ENCODE data around the gene CACNA1E.
"Not testable (repeated sequence)": the region's sequence is repeated elsewhere in the genome, so short reads cannot be mapped to it uniquely, and the experiment has no call there.

Gene CACNA1E

GRCh38 chr1:181821701-181822100, 338.4 kb downstream of the CACNA1E start:
- Histone ChIP-seq H3K23ac (ENCODE audit: low read length) (no peak overlapping the region), H3K18ac (ENCODE audit: low read length) (no peak overlapping the region), H3K56ac (ENCODE audit: low read length) (no peak overlapping the region), H4K8ac (ENCODE audit: low read depth, low read length) (no peak overlapping the region), H3K4me2 (ENCODE audit: low read length) (no peak overlapping the region), H3K79me1 (ENCODE audit: low read length) (no peaks in the 10 kb centered on the region), H3K4me3 (ENCODE audit: low read length) (no peak overlapping the region), H2BK5ac (ENCODE audit: low read length) (no peak overlapping the region), H2AK5ac (ENCODE audit: low read length) (no peak overlapping the region), H2BK120ac (ENCODE audit: low read depth, low read length) (no peak overlapping the region), H3K79me2 (ENCODE audit: control insufficient read depth, insufficient read depth, low read length) (no peaks in the 10 kb centered on the region), H3K4me1 (ENCODE audit: control insufficient read depth, low read depth, low read length) (no peaks in the 10 kb centered on the region), H3K36me3 (ENCODE audit: control insufficient read depth, insufficient read depth, low read length) (no peaks in the 10 kb centered on the region), H3K27me3 (ENCODE audit: insufficient read depth, low read length, poor library complexity) (no peaks in the 10 kb centered on the region), H2BK15ac (replicated peaks; ENCODE audit: low read depth) (no peak overlapping the region), H4K5ac (ENCODE audit: low read length) (no peak overlapping the region), H3K9ac (ENCODE audit: low read length) (no peak overlapping the region), H3K4ac (ENCODE audit: low read depth, low read length) (no peak overlapping the region), H3K27ac (ENCODE audit: low read depth, low read length) (no peak overlapping the region)
- no peak for DNase-seq

- H3K4ac ChIP-seq (ENCODE audit: low read depth, low read length); H2AK5ac ChIP-seq (ENCODE audit: low read length); DNase-seq; H4K8ac ChIP-seq (ENCODE audit: low read depth, low read length); H2BK120ac ChIP-seq (ENCODE audit: low read depth, low read length); H3K36me3 ChIP-seq (ENCODE audit: control insufficient read depth, insufficient read depth, low read length); H3K18ac ChIP-seq (ENCODE audit: low read length); H3K27me3 ChIP-seq (ENCODE audit: insufficient read depth, low read length, poor library complexity); H3K23ac ChIP-seq (ENCODE audit: low read length); H3K4me1 ChIP-seq (ENCODE audit: control insufficient read depth, low read depth, low read length); H4K5ac ChIP-seq (ENCODE audit: low read length); H3K4me3 ChIP-seq (ENCODE audit: low read length); H2BK5ac ChIP-seq (ENCODE audit: low read length); H3K79me1 ChIP-seq (ENCODE audit: low read length); H3K27ac ChIP-seq (ENCODE audit: low read depth, low read length); H3K56ac ChIP-seq (ENCODE audit: low read length); H3K4me2 ChIP-seq (ENCODE audit: low read length); H2BK15ac ChIP-seq (replicated peaks; ENCODE audit: low read depth); H3K9ac ChIP-seq (ENCODE audit: low read length); H3K79me2 ChIP-seq (ENCODE audit: control insufficient read depth, insufficient read depth, low read length): not testable (repeated sequence)
- no CpG with 5 or more reads among the region's 28 CpGs for WGBS (ENCODE audit: extremely low coverage, insufficient coverage, low lambda C conversion rate)
Measured at GRCh38 chr1:181832173-181832880, 349.0 kb downstream of the CACNA1E start.

DNA sequence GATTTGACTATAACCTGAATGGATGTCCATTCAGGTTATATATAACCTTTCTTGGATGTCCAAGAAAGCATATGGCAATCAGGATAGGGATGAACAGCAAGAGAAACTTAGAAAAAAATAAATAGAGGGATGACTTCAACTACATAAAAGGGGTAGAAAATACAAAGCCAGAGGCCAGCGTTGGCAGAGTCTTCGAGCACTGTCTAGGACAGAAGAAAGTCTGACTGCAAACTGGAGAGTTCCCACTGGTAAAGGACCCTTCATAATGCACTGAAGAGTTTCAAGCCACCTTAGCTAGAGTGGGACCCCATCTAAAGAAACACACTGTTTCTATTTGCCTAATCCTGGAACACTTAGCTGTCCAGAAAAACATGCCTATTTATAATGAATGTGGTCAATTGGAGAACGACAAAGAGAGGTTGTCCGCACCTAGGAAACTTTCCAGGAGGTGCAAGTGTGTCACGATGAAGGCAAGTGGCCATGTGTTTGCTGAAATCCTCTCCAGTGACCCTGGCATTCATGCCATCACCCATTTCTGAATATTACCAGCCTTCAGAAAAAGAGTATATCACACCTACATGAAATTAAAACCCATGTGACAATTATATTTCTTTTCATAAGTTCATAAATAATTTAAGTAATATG, 362.8 kb downstream of the CACNA1E start:
- no peak for DNase-seq
- no peak overlapping the region for H3K56ac ChIP-seq (ENCODE audit: low read length)
- no peaks in the 10 kb centered on the region for H3K79me2 ChIP-seq (ENCODE audit: control insufficient read depth, insufficient read depth, low read length)
- no peak overlapping the region for H3K9ac ChIP-seq (ENCODE audit: low read length)
- no peak overlapping the region for H3K18ac ChIP-seq (ENCODE audit: low read length)
- no peaks in the 10 kb centered on the region for H3K36me3 ChIP-seq (ENCODE audit: control insufficient read depth, insufficient read depth, low read length)
- no peak overlapping the region for H2AK5ac ChIP-seq (ENCODE audit: low read length)
- H3K23ac ChIP-seq (ENCODE audit: low read length) = no peak overlapping the region
- H3K79me1 ChIP-seq (ENCODE audit: low read length) = no peaks in the 10 kb centered on the region
- H3K4me3 ChIP-seq (ENCODE audit: low read length) = no peak overlapping the region
- no peaks in the 10 kb centered on the region for H3K27me3 ChIP-seq (ENCODE audit: insufficient read depth, low read length, poor library complexity)
- no peak overlapping the region for H2BK15ac ChIP-seq (replicated peaks; ENCODE audit: low read depth)
- no peak overlapping the region for H3K27ac ChIP-seq (ENCODE audit: low read depth, low read length)
- no peak overlapping the region for H4K8ac ChIP-seq (ENCODE audit: low read depth, low read length)
- no peak overlapping the region for H3K4ac ChIP-seq (ENCODE audit: low read depth, low read length)
- no peak overlapping the region for H3K4me2 ChIP-seq (ENCODE audit: low read length)
- H4K5ac ChIP-seq (ENCODE audit: low read length) = no peak overlapping the region
- H2BK5ac ChIP-seq (ENCODE audit: low read length) = no peak overlapping the region
- no CpG with 5 or more reads among the region's 5 CpGs for WGBS (ENCODE audit: extremely low coverage, insufficient coverage, low lambda C conversion rate)
- no peaks in the 10 kb centered on the region for H3K4me1 ChIP-seq (ENCODE audit: control insufficient read depth, low read depth, low read length)
- no peak overlapping the region for H2BK120ac ChIP-seq (ENCODE audit: low read depth, low read length)

- H2BK5ac ChIP-seq (ENCODE audit: low read length) = no peak overlapping the region
- H3K79me1 ChIP-seq (ENCODE audit: low read length) = no peaks in the 10 kb centered on the region
- H3K4me2 ChIP-seq (ENCODE audit: low read length) = no peak overlapping the region
- H3K9ac ChIP-seq (ENCODE audit: low read length) = no peak overlapping the region
- H4K8ac ChIP-seq (ENCODE audit: low read depth, low read length) = no peak overlapping the region
- H3K4me1 ChIP-seq (ENCODE audit: control insufficient read depth, low read depth, low read length) = no peaks in the 10 kb centered on the region
- H3K4ac ChIP-seq (ENCODE audit: low read depth, low read length) = no peak overlapping the region
- H3K27me3 ChIP-seq (ENCODE audit: insufficient read depth, low read length, poor library complexity) = no peaks in the 10 kb centered on the region
- H3K18ac ChIP-seq (ENCODE audit: low read length) = no peak overlapping the region
- H2BK120ac ChIP-seq (ENCODE audit: low read depth, low read length) = no peak overlapping the region
- no peak for DNase-seq
- H3K79me2 ChIP-seq (ENCODE audit: control insufficient read depth, insufficient read depth, low read length) = no peaks in the 10 kb centered on the region
- no peak overlapping the region for H3K23ac ChIP-seq (ENCODE audit: low read length)
- no peaks in the 10 kb centered on the region for H3K36me3 ChIP-seq (ENCODE audit: control insufficient read depth, insufficient read depth, low read length)
- no peak overlapping the region for H3K56ac ChIP-seq (ENCODE audit: low read length)
- H2BK15ac ChIP-seq (replicated peaks; ENCODE audit: low read depth) = no peak overlapping the region
- H2AK5ac ChIP-seq (ENCODE audit: low read length) = no peak overlapping the region
- H3K27ac ChIP-seq (ENCODE audit: low read depth, low read length) = no peak overlapping the region
- H3K4me3 ChIP-seq (ENCODE audit: low read length) = no peak overlapping the region
- no peak overlapping the region for H4K5ac ChIP-seq (ENCODE audit: low read length)
Measured at GRCh38 chr1:181846681-181847080, 363.4 kb downstream of the CACNA1E start.

DNA sequence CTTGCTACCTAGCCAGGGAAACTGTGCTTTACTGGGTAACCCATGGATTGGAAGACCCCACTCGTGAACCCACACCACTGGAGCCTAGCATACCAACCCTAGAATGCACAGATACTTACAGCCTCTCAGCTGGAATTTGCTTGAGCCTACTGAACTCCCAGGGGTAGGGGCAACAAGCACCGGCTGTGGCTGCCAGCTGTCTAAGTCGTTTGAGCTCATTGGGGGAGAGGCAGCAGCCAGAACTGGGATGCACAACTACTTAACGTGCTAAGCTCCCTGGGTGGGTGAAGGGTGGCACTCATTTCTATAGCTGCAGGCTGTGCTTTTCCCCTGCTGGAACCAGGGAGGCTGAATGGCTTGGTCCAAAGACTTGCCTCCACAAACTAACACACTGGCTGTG, 365.8 kb downstream of the CACNA1E start:
- Histone ChIP-seq H3K56ac (ENCODE audit: low read length) (no peak overlapping the region), H4K5ac (ENCODE audit: low read length) (no peak overlapping the region), H3K18ac (ENCODE audit: low read length) (no peak overlapping the region), H2BK120ac (ENCODE audit: low read depth, low read length) (no peak overlapping the region), H3K79me2 (ENCODE audit: control insufficient read depth, insufficient read depth, low read length) (no peaks in the 10 kb centered on the region), H3K36me3 (ENCODE audit: control insufficient read depth, insufficient read depth, low read length) (no peaks in the 10 kb centered on the region), H3K27ac (ENCODE audit: low read depth, low read length) (no peak overlapping the region), H3K4me2 (ENCODE audit: low read length) (no peak overlapping the region), H3K4me1 (ENCODE audit: control insufficient read depth, low read depth, low read length) (no peaks in the 10 kb centered on the region), H2BK5ac (ENCODE audit: low read length) (no peak overlapping the region), H3K4me3 (ENCODE audit: low read length) (no peak overlapping the region), H3K4ac (ENCODE audit: low read depth, low read length) (no peak overlapping the region), H3K79me1 (ENCODE audit: low read length) (no peaks in the 10 kb centered on the region), H4K8ac (ENCODE audit: low read depth, low read length) (no peak overlapping the region), H3K9ac (ENCODE audit: low read length) (no peak overlapping the region), H2BK15ac (replicated peaks; ENCODE audit: low read depth) (no peak overlapping the region), H3K23ac (ENCODE audit: low read length) (no peak overlapping the region), H2AK5ac (ENCODE audit: low read length) (no peak overlapping the region), H3K27me3 (ENCODE audit: insufficient read depth, low read length, poor library complexity) (no peaks in the 10 kb centered on the region)
- WGBS (ENCODE audit: extremely low coverage, insufficient coverage, low lambda C conversion rate) = no CpG with 5 or more reads among the region's 4 CpGs
- no peak for DNase-seq

DNA sequence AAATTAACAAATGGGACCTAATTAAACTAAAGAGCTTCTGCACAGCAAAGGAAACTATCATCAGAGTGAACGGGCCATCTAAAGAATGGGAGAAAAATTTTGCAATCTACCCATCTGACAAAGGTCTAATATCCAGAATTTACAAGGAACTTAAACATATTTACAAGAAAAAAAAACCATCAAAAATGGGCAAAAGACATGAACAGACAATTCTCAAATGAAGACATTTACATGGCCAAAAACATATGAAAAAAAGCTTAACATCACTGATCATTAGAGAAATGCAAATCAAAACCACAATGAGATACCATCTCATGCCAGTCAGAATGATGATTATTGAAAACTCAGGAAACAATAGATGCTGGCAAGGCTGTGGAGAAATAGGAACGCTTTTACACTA, 370.9 kb downstream of the CACNA1E start:
- not testable (repeated sequence) for H2BK120ac ChIP-seq (ENCODE audit: low read depth, low read length); H3K79me2 ChIP-seq (ENCODE audit: control insufficient read depth, insufficient read depth, low read length); H3K27me3 ChIP-seq (ENCODE audit: insufficient read depth, low read length, poor library complexity); H2AK5ac ChIP-seq (ENCODE audit: low read length); H3K23ac ChIP-seq (ENCODE audit: low read length); H4K8ac ChIP-seq (ENCODE audit: low read depth, low read length); H3K4me3 ChIP-seq (ENCODE audit: low read length); H3K4me1 ChIP-seq (ENCODE audit: control insufficient read depth, low read depth, low read length); H2BK15ac ChIP-seq (replicated peaks; ENCODE audit: low read depth); H4K5ac ChIP-seq (ENCODE audit: low read length); DNase-seq; H3K4ac ChIP-seq (ENCODE audit: low read depth, low read length); H3K36me3 ChIP-seq (ENCODE audit: control insufficient read depth, insufficient read depth, low read length); H3K56ac ChIP-seq (ENCODE audit: low read length); H2BK5ac ChIP-seq (ENCODE audit: low read length); H3K18ac ChIP-seq (ENCODE audit: low read length); H3K79me1 ChIP-seq (ENCODE audit: low read length); H3K9ac ChIP-seq (ENCODE audit: low read length); H3K27ac ChIP-seq (ENCODE audit: low read depth, low read length); H3K4me2 ChIP-seq (ENCODE audit: low read length)
- WGBS (ENCODE audit: extremely low coverage, insufficient coverage, low lambda C conversion rate) = no CpG with 5 or more reads among the region's 2 CpGs
